HG03571 (cell line): Measurements from ENCODE around the gene CARMIL1.

ENCODE experiments used
- ATAC-seq: cut with Tn5 transposase; IDR thresholded peaks from one replicate; pipeline ENCODE4 v1.9.1; 2021; ENCODE audit not compliant: unreplicated experiment

Gene CARMIL1

DNA sequence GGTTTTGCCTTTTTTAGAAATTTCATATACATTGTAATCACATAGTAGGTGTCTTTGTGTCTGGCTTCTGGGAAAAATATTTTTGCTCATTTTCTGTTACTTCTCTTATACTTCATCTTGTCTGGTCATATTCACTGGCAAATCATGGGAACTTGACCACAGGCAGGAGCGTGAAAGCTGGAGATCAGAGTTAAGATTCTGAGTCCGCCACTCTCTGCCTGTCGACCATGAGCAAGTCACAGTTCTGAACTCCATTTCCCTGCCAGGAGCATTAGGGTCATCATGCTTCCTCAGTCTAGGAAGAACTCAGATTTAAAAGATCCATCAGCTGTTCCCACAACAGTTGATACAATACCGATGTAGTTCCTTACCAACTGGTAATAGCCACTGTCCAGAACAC, 360.5 kb downstream of the CARMIL1 start:
- ATAC-seq, result no peak

DNA sequence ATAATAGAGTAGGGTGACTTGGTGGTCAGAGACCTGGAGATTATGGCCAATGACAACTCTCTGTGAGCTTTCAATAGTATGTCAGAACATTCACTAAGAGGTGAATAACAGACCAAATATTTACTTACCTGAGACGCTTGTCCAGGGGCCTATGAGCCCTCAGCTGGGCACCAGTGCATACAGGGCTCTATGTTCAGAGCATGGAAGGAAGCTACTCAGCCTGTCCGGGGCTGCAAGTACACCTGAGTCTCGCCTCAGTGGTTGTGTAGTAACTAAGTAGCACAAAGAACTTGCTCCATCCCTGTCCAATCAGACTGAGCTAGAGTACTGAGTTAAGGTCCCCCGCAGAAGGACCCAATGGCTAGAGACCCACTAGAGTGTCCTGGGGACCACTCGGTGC, 361.3 kb downstream of the CARMIL1 start:
- no peak for ATAC-seq

DNA sequence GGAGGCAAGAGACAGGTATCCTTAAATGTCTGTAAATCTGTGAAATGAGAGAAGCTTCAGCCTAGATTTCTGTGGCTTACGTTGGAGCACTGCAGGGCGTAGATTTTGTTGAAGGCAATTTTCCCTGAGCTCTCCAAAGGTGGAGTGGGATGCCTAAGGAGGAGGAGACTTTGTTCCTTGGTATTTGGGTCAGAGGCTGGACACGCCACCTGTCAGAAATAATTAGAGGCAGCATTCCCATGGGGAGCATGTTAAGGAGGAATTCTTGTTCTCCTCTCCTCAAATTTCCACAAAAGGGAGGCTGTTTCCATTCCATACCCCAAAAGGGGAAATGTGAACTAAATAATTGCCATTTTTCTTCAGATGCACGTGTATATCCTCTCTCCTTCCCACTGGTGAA, 361.7 kb downstream of the CARMIL1 start:
- no peak for ATAC-seq

DNA sequence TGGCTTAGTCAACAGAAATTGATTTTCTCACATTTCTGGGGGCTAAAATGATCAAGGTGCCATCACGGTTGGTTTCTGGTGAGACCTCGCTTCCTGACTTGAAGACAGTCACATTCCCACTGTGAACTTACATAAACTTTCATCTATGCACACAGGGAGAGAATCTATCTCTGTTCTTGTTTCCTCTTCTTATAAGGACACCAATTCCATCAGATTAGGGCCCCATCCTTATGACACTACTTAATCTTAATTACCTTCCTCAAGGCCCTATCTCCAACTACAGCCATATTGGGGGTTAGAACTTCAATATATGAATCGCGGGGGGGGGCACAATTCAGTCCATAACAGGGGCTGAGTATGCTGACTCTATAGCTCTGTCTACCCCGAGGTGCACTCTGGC, 362.2 kb downstream of the CARMIL1 start:
- no peak for ATAC-seq

DNA sequence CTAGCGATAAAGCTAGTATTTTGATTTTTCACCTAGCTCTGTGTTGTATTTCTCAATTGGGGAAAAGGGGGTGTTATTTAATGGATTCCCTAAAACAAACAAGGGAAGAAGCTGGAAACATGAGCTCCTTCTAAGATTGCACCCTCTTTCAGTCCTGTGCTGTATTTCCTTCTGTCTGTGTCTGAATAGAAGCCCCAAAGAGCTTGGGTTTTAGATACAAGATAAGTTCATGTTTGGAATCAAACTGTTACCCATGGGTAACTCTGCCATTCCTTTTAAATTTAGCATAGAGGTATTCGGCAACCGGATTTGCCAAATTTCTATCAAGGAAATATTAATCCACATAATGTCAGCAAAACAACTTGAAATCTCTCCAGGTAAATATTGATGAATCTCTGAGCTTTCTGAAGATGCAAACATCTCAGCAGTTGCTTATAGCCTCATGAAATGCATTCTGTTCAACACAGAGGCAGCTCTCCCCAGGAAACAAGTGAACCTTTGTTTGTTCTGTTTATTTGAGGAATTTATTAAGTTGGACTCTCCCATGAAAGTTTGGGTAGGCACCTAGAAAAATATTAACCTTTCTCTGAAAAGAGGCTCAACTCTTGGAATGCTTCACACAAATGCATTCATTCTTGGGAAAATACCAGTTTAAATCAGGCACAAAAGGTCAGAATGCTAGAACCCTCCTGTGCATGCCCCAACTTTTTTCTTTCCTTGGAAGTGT, 362.9 kb downstream of the CARMIL1 start:
- no peak for ATAC-seq

DNA sequence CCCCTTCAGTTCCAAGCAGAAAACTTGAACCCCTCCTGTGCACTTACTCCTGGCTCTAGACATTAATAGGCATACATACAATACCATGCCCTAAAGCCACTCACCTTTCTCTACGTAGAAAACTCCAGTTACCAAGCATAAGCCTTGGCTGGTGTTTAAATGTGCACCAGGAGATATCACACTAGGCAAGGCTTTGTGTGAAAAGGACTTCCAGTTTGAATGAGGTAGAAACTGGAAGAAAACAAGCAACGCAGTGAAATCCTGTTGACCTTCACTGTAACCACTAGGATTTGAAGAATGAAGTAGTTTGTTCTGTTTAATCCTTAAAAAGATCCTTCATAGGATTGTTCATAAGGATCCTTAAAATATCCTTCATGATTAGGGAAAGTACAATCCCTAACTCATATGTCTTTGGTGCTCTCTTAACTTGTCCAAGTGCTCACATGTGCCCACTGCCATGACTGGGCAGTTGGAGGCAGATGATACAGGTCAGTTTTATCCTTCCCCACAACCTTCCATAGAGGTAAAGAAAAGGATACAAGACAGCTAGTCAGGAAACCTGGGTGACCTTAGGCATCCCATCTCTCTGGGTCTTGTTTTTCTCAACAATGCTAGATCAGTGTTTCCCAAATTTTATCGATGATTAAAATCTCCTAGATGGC, 363.6 kb downstream of the CARMIL1 start:
- no peak for ATAC-seq

DNA sequence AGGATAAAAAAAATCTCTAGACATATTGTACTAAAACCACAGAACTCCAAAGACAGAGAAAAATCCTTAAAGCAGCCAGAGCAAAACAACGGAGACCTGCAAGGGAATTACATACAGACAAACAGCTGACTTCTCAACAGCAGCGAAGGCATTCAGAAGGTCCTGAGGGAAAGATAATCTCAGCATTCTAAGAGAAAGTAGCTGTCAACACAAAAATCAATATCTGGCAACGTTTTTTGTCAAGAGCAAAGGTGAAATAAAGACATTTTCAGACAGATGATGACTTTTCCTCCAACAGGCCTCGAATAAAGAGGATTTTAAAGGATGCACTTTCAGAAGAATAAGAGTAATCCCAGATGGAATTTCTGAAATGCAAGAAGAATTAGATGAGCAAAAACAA, 366.7 kb downstream of the CARMIL1 start:
- ATAC-seq, result no peak

DNA sequence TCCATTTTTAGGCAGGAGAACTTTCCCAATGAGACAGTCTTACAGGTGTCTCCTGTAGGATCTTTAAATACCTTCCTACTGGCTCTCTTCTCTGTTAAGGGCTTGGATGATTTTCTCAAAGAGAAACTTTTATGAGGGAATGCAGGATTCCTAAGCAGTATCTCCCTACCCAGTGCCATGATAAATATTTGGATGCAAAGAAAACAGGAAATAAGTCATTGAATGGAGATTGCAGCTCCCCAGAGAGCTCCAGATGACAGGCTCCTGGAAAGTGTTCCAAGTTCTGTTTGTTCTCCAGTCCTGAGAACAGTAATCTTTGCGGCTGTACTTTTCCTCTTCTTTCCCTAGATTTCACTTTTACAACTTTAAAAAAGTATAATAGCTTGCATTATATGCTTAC, 370.4 kb downstream of the CARMIL1 start:
- ATAC-seq, result no peak

DNA sequence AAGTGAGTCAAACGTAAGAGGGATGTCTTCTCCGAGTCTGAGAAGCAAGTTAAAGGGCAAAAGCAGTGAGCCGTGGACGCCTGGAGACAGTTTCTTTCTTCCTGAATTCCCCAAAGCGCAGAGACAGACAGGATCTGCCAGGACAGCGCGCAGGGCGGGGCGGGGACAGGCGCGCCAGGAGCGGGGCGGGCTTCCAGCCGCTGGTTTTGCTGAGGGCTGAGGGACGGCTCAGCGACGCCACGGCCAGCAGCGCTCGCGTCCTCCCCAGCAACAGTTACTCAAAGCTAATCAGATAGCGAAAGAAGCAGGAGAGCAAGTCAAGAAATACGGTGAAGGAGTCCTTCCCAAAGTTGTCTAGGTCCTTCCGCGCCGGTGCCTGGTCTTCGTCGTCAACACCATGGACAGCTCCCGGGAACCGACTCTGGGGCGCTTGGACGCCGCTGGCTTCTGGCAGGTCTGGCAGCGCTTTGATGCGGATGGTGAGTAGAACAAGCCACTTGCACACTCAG, 372.9 kb downstream of the CARMIL1 start, which contains the start of gene SCGN:
SCGN (plus strand) TSS at position 209 of the 509 bp plus-strand sequence; CDS start at position 398, 189 bp downstream.
- ATAC-seq, result no peak

DNA sequence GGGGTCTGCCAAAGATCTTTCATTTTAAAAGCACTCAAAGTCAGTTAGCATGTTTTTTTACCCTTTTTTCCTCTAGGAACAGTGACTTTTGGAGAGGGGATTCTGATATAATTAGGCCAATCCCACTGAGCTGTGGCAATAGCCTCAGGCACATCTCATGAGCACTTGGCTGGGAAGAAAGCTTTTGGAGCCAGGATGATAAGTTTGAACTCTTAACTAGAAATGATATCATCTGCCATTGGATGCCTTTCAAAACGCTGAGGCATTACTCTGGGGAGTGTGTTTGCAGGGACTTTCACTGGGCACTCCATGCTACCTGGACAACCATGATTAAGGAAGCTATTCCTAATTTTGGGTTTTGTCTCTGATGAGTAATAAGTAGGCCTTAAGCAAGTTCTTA, 376.5 kb downstream of the CARMIL1 start:
- ATAC-seq, result no peak

DNA sequence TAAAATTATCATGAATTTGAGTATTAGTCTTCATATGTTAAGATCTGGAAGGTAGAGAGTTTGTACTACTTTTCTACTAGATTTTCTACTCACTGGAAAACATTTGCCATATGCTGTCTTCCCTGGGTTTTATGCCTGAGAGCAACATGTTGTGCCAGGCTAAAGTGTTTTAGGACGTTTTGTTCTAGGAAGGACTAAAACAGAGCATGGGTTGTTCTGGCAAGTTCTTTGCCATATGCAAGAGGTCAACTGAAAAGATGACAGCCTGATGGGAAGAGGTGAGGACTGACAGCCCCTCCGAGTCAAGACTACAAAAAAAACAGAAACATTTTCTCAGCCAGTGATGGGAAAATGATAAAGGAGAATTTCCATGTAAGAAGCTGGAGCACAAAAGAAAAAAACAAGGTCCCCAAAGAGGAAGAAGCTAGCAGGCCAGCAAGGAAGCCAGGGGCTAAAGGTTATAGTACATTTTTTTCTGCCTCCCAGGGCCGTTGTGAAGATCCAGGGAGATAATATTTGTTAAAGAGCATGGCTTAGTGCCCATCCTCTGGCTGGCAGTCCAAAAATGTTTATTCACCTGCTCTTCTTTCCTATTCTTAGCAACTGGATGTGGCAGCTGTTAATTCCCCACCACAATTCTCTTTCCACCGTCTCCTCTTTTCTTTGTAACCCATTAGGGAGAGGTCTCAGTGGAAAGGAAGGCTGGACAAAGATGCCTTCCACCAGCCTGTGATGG, 380.6 kb downstream of the CARMIL1 start:
- no peak for ATAC-seq

DNA sequence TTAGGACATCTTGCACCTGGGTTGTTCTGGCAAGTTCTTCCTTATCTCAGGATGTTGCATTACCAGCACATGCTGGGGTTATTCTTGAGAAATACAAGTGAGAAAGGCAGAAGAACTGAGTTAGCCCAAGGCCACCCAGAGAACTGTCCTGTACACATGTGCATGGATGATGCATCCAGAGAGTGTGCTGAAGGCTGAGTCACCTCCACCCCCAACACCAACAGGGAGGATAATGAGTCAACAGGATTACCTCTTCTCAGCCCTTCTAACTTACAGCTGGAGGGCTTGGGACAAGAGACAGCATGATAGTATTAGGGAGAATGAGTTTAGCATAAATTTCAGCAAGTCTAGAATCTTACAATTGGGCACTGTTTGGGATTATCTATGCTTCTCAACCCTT, 381.3 kb downstream of the CARMIL1 start:
- no peak for ATAC-seq

DNA sequence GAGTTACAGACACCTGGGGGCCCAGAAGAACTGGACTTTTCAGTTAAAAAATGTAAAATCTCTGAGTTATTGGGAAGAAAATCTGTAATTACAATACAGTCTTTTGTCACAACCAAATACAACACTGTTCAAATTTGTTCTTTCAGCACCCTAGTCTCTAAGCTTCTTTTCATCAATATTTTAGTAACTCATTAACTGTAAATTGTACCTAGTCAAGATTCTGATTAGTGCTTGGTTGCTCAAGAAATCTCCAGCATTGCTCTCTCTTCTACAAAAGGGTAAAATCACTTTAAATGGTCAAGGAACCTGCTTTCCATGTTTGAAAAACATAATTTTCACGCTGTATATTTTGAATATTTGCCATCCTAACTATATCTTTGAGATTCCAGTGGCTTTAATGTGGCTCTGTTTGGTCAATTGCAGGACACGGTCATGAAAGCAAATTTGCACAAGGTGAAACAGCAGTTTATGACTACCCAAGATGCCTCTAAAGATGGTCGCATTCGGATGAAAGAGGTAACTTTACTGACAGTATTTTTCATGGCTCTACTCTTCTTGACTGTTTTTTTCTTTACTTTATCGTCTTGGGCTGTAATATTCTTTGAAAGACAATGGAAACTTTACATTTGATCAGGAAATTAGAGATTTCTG, 382.1 kb downstream of the CARMIL1 start:
- no peak for ATAC-seq

DNA sequence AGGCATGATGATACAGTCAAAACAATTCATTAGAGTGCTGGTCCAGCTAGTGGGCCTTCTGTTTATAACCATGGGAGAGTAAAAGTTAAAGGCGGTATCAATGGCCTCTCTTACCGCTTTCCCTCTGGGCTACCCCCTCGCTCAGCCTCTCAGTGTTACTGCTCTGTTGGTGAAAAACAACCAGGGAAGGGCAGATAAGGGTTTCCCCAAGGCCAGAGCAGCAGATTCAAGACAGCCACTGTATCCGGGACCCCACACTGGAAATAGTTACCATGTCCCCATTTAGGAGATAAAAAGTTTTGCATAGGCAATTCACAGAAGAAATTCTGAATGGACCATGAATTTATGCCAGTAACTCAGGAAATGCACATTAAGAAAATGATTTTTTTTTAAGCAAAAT, 386.3 kb downstream of the CARMIL1 start:
- ATAC-seq, result no peak

DNA sequence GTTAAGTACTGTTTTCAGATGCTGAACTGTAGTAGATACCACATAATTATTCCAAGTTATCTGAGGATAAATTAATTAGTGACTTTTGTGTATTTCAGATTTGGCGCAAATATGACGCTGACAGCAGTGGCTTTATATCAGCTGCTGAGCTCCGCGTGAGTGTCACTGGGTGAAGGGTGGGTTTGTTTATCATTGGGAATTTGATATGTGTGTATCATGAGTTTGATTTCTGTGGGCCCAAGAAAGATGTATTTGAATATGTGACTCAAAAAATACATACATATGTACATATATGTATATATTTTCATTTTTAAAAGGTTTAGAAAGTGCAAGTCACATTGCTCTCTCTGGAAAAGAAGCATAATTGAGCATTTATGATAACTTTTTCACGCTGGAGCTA, 390.2 kb downstream of the CARMIL1 start:
- no peak for ATAC-seq
